ENCODE measurements around the gene EVI5L. TPM values are rescaled to one million over a fixed set of nuclear protein-coding genes. Genes with fewer than 3 reads are reported as not detected.

The EVI5L gene
- total RNA-seq, 2 donors from 2014 or later = 6.0 to 12.9 TPM

GRCh38 chr19:7841751-7842660 is 12.0 kb downstream of the EVI5L start:
- TF ChIP-seq CTCF (IDR thresholded peaks at IDR 0.05) = no peak
- TF ChIP-seq POLR2A (IDR thresholded peaks at IDR 0.05) = no peak
- 84 to 86% methylated on average over 9 to 11 of the region's 11 CpGs for WGBS, 2 donors
- intact Hi-C loops (cut with DNase I) = no loop called here
- ATAC-seq (no peak), DNase-seq (no peak)
- peaks cover 3% of the 10 kb centered on the region for H3K4me1 ChIP-seq
- H3K27ac ChIP-seq = no peak overlapping the region
- no peak overlapping the region for H3K4me3 ChIP-seq
- H3K27me3 ChIP-seq = no peaks in the 10 kb centered on the region
- H3K36me3 ChIP-seq (replicated peaks in 1 of 2; ENCODE audit: insufficient read depth in 1 of 2, low read depth in 2 of 2) = no peaks in the 10 kb centered on the region
- H3K9me3 ChIP-seq = no peaks in the 10 kb centered on the region

GRCh38 chr19:7842661-7843294 is 12.8 kb downstream of the EVI5L start:
- TF ChIP-seq CTCF (IDR thresholded peaks at IDR 0.05) (no peak), POLR2A (IDR thresholded peaks at IDR 0.05) (no peak)
- Histone ChIP-seq H3K4me3 (no peak overlapping the region), H3K36me3 (replicated peaks in 1 of 2; ENCODE audit: insufficient read depth in 1 of 2, low read depth in 2 of 2) (no peaks in the 10 kb centered on the region), H3K9me3 (no peaks in the 10 kb centered on the region), H3K27ac (no peak overlapping the region), H3K27me3 (no peaks in the 10 kb centered on the region), H3K4me1 (peaks cover 3% of the 10 kb centered on the region)
- 90 to 94% methylated on average over 12 of the region's 12 CpGs for WGBS, 2 donors
- ATAC-seq (no peak), DNase-seq (no peak)
- intact Hi-C loops (cut with DNase I) = no loop called here

GRCh38 chr19:7843521-7843920 is 13.5 kb downstream of the EVI5L start:
- TF ChIP-seq CTCF (IDR thresholded peaks at IDR 0.05) = no peak
- TF ChIP-seq POLR2A (IDR thresholded peaks at IDR 0.05) = no peak
- Histone ChIP-seq H3K9me3 (no peaks in the 10 kb centered on the region), H3K4me3 (no peak overlapping the region), H3K27ac (no peak overlapping the region), H3K36me3 (replicated peaks in 1 of 2; ENCODE audit: insufficient read depth in 1 of 2, low read depth in 2 of 2) (no peaks in the 10 kb centered on the region), H3K4me1 (peaks cover 3% of the 10 kb centered on the region), H3K27me3 (no peaks in the 10 kb centered on the region)
- DNase-seq = no peak
- 87 to 92% methylated on average over 6 of the region's 6 CpGs for WGBS, 2 donors
- intact Hi-C loops (cut with DNase I) = no loop called here
- no peak for ATAC-seq

- Histone ChIP-seq H3K4me3 (no peak overlapping the region), H3K4me1 (peaks cover 3% of the 10 kb centered on the region), H3K36me3 (replicated peaks in 1 of 2; ENCODE audit: insufficient read depth in 1 of 2, low read depth in 2 of 2) (no peaks in the 10 kb centered on the region), H3K27ac (no peak overlapping the region), H3K9me3 (no peaks in the 10 kb centered on the region), H3K27me3 (no peaks in the 10 kb centered on the region)
- TF ChIP-seq POLR2A (IDR thresholded peaks at IDR 0.05) = no peak
- no peak for TF ChIP-seq CTCF (IDR thresholded peaks at IDR 0.05)
- DNase-seq = no peak
- no peak for ATAC-seq
- intact Hi-C loops (cut with DNase I) = no loop called here
- 67 to 73% methylated on average over 5 of the region's 5 CpGs for WGBS, 2 donors
Observed at GRCh38 chr19:7844405-7844804, 14.4 kb downstream of the EVI5L start.
